ENCODE results near the gene HOXA13.

Gene HOXA13

DNA sequence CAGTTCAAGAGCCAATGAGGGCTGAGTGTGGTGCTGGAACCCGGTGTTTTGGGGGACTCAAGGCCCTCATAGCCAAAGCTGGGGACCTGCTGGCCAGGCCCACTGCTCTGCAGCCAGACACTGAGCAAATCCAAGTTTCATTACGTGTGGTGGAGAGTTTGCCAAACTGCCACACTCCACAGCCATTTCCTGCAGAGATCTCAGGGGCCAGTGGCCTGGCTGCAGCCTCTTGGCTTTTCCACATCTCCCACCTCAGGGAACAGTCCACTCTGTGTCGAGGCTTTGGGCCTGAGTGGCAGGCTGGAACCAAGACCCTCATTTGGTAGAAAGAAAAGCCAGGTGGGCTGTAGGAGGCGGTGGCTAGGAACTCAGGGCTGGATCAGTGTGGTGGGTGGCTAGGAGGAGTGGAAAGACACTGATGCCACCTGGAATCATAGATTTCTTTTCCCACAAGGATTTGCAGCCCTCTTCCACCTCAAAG is 18.1 kb downstream of the HOXA13 start:
- DNase-seq, result no peak

DNA sequence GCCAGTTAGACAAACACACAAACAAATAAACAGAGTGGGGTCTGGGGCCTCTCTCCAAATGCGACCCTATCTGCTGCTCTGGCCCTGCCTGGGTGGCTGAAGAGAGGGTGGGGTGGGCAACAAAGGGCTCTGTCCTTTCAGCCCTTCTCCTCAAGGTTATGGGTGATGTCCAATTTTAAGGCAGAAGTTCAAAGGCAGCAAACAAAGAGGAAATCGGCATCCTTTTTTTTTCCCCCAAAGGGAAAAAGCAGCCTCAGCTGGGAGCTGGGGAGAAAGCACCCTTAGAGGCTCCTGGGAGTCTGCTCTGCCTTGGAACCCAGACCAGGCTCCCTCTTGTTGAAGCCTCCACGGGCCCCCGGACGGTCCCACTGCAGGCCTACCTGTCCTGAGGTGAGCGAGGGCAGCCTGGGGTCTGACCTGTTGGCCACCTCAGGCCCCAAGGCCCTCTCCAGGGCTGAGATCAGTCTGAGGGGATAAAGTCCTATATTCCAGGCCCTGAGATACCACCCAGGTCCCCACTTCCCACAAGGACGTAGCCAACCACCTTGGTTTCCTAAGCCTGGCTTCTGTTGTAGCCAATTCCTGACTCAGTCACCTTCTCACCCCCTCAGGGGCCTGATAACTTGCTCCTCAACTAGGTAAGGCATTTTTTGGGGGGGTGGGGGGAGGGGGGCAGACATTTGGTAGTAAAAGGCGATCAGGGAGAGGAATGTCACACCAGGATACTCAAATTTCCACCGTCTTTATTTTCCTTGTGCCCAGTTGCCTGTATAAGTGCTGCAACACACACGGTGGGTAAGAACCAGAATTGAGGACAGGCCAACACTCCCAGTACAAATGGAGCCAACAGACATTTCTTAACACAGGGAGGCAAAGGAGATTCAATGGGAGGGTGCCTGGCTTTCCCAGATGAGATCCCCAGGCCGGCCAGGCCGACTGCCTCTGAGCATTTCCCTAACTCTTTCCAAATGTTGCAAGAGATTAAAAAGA is 19.2 kb downstream of the HOXA13 start:
- no peak for DNase-seq

- peak in 4 of 14 donors; percentile 2 to 46 (median 14) for DNase-seq
These were observed 20.1 kb downstream of the HOXA13 start for GRCh38 chr7:27179503-27180430.

DNA sequence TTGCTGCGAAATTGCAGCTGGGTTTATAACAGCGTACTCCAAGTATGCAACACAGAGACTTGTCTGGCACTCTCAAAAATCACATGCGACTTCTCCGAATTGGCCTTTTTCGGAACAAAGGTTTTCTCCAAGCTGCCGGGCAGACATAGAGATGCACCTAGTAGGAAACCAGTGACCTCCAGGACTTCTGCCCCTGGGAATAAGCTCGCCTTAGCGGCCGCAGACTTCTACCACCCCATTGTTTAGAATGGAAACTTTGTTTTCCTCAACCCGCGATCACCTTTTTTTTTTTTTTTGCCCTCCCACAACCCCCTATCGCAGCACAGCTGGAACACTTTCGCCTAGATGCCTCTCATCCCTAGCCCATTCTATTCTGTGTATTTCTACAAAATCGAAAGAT is 20.9 kb downstream of the HOXA13 start:
- DNase-seq, result no peak

DNA sequence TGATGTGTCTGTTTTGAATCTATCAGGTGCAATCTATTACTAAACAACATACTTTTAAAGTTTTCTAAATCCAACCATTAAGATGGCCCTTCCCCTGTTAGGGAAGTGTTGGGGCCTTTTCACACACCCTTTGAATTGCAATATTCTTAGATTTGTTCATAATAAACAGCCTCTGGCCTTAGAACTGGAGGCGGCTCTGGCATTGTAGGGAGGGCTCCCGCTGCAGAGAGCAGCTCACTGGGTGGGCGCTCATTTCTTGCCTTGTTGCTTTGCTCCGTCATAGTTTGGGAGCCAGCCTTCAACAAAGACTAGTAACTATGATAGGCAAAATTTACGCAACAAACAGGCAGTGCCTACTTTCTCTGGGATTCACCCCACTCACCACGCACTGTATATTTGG is 21.5 kb downstream of the HOXA13 start:
- DNase-seq, result no peak

DNA sequence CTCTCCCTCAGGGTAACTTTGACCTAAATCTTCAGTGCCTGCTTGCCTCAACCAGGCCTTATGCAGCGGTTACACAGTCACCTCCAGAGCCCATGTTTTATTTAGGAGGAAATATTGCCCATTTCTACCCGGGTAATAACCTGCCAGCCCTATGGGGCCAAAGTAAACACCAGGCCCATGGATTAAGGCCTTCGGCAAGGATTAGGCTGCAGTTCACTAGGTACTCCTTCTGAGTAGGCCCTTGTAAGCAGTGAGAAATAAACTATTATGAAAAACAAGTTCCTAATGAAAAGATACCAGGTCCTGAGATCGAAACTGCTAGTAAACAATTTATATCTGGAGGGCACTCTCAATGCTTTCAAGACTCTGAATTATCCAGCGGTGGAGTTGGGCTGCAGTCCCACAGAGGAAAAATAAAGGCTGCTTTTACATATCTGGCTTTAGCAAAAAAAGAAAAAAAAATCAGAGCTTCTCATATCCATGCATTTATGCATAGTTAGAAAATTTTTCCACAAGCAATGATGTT is 22.0 kb downstream of the HOXA13 start:
- no peak for DNase-seq

- no peak for DNase-seq
These were observed 22.7 kb downstream of the HOXA13 start for GRCh38 chr7:27176962-27177794.

DNA sequence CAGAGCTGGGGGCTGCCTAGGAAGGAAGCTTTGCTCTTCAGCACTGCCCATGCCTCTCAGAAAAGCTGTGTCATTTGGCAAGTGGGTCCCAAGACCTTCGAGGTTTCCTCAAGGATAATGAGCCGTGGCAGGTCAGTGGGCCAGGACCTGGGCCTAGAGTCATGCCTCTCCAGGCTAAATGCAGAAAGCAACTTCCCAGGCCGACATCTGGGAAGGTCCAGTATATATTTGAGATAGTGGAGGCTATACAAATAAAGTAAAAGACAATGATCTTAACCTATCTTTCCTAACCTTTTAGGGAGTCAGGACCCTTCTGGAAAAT is 23.4 kb downstream of the HOXA13 start:
- no peak for DNase-seq

DNA sequence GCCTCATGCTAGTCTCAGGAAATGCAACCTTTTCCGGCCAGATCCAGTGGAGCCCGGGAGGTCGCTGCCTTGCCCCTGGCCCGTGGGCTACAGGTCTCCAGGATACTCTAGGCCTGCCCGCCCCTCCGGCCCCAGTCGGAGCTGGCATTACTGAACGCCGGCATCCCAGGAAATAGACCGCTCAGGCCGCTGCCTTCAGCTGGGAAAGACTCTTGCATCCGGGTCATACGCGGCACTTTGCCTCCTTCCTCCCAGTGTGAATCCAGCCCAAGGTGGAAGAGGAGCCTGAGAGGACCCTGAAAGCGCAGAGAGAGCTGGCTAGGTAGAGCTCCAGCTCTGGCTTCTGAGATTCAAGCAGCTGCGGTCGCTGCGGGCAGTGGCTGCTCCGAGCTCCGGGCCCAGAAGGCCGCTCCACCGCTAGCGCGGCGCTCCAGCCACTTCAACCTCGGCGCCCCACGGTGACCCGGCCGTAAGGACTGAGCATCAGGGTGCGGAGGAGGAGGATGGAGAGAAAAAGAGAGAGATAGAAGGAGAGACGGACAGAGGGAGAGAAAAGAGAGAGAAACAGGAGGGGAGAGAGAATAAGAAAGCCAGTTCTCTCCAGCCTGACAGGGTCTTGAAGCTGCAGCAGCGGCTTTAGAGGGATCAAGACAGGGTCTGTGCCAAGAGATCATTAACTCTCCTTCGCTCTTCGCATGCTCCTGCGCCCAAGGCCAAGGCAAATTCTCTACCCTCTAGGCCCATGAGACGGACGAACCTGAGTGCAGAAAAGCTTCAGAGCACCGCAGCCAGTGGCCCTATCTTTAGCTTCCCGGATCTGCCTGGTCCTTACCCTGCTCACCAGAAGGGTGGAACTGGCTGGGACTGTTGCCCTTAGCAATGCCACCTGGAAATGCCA is 24.0 kb downstream of the HOXA13 start:
- DNase-seq, result no peak

DNA sequence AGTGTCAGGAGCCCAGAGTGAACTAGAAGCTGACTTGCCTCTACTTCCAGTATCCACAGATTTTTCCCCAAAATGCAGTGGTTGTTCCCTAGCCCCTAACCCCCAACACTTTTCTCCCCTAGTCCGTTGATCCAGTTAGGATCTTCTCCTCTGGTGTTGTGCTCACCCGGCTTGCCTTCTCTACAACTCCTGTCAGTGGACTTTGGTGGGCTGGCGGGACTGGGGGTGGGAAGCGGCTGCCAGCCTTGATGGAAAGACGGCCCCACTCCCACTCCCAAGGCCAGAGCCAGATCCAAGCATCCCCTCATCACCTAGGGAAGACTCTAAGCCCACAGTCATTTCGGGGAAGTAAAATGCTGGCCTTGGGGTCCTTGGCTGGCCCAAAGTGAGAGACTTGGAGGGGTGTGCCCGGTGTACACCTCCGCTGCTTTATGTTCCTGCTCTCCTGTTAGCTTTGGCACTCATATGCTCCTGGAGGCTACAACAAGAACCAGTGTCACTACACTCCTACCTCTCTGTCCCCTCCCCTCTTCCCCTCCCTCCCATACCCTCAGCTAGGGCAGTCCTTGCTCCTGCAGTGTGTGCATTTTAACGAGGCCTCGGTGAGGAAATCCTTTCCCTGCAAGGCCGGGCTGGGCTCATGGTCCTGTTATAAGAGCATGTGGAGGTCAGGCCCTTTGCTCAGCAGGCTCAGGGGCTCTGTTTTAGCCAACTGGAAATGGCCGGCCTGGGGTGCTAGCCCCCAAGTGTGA is 24.8 kb downstream of the HOXA13 start:
- DNase-seq, result no peak

DNA sequence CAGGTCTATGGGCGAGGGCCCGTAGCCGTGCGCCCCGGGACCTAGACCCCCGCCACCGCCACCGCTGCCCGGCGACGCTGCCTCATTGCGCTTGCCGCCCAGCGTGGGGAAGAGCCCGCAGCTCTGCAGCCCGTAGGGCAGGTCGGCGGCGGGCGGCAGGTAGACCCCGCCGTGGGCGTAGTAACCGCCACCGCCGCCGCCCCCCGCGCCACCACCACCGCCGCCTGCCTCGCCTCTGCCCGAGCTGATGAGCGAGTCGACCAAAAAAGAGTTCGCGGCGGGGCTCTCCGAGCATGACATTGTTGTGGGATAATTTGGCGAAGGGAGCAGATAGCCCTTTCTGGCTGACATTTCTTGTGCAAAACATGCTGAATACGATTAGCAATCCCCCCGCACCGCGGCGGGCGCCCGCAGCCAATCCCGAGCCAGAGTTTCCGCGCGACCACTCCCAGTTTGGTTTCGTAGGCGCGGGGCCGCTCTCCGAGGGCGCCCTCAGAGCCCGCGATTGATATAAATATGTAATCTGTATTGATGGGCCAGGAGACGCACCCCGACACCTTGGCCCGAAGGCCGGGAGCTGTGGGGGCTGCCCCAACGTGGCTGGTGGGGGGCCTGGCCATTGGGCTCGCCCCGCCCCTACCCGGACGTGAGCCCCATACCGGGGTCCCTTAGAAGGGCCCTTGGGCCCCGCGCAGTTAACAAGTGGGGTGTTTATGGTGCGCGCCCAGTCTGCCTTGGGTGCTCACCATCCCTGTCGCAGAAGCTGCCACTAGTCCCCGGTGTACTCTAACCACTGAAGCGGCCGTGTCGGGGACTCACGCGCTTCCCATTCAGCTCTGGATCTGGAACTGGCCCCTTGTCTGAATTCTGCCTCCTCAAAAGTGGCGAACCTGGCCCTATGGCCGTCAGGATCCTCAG is 25.7 kb downstream of the HOXA13 start, which contains the start of gene HOXA10:
Gene HOXA10 (minus strand): TSS at position 365 of the 918 bp plus-strand sequence. CDS start 14 bp downstream, at position 351.
- no peak for DNase-seq

- DNase-seq, result no peak
These were observed 26.4 kb downstream of the HOXA13 start for GRCh38 chr7:27173511-27173955.

- no peak for DNase-seq
These were observed 26.9 kb downstream of the HOXA13 start for GRCh38 chr7:27172823-27173510.

DNA sequence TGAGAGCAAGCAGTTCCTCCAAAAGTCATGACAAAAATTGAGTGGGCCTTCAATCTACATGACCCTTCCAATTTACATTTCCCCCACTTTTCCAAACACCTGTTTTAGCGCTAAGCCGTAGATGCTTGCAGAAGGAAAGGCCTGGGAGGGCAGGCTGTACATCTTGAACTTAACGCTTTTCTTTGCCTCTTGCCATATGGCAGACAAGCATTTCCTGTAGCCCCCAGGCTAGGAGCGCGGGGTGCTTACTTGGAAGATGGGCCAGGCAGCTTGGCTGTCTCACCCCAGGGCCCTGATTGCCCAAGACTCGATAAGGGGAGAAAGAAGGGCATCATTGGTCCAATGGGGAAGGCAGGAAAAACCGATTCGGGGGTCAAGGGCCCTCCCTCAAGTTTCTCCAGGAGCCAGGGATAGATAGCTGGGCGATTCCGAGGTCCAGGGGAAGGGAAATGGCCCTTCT is 27.5 kb downstream of the HOXA13 start:
- no peak for DNase-seq

DNA sequence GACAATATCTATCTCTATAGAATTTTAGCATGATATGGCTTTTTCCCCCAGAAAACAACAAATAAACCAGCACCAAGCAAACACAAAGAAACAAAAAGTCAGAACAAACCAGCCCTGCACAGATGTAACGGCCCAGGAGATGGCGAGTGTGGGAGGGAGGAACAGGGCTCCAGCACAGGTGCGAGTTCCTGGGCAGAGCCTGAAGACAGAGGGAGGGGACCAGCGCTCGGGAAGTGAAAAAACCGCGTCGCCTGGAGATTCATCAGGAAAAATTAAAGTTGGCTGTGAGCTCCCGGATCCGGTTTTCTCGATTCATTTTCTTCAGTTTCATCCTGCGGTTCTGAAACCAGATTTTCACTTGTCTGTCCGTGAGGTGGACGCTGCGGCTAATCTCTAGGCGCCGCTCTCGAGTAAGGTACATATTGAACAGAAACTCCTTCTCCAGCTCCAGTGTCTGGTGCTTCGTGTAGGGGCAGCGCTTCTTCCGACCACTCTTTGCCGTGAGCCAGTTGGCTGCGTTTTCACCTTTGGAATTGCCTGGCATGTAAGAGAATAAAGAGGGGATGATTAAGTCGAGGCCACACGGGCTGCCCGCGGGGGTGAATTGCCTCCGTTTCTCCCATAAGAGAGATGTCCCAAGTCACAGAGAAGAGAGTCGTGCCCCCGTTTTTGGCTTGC is 28.1 kb downstream of the HOXA13 start:
- DNase-seq, result no peak

DNA sequence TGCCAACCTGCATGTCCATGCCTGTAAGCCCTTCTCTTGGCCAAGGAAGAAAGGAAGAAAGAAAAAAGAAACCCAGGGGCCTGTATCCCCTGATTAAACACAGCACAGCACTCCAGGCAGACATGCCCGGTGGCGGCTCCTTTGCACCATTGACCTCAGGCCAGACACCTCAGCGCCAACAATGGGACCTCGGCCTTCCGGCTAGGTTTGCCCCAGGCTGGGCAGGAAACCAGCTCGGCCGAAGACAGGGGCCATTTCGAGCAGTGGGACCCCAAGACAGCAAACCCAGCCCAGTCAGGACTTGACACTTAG is 28.6 kb downstream of the HOXA13 start:
- DNase-seq, result no peak
